Measurements from ENCODE around the gene PXMP2.

GRCh38 chr12:132677492-132677891, 9.9 kb upstream of the PXMP2 start:
- TF ChIP-seq CTCF (IDR thresholded peaks at IDR 0.05) (no peak), POLR2A (IDR thresholded peaks at IDR 0.05; ENCODE audit: low read depth) (no peak)

Data from esophagus muscularis mucosa (tissue), 3 donors.